NCI-H1930 (cell line): ENCODE measurements around the gene FRAS1.
"Not testable (repeated sequence)": the region's sequence is repeated elsewhere in the genome, so short reads cannot be mapped to it uniquely, and the experiment has no call there.

ENCODE experiments used
- DNase-seq, 2 experiments: peaks; one replicate each; lab custom pipeline; 2025; lab: John Stamatoyannopoulos, UW

FRAS1 gene

GRCh38 chr4:78441756-78442155 lies 384.6 kb downstream of the FRAS1 start:
- no peak for DNase-seq

GRCh38 chr4:78446619-78447018 lies 389.5 kb downstream of the FRAS1 start:
- DNase-seq, result no peak

GRCh38 chr4:78451407-78451806 lies 394.3 kb downstream of the FRAS1 start:
- no peak for DNase-seq

GRCh38 chr4:78454016-78454415 lies 396.9 kb downstream of the FRAS1 start:
- DNase-seq, result no peak

GRCh38 chr4:78457751-78458150 lies 400.6 kb downstream of the FRAS1 start:
- no peak for DNase-seq

- no peak for DNase-seq
These were observed 402.2 kb downstream of the FRAS1 start for GRCh38 chr4:78459327-78459726.

- DNase-seq, result no peak
These were observed 403.2 kb downstream of the FRAS1 start for GRCh38 chr4:78460368-78460767.

- DNase-seq, result no peak
These were observed 407.1 kb downstream of the FRAS1 start for GRCh38 chr4:78464265-78464664.

- not testable (repeated sequence) for DNase-seq
These were observed 410.1 kb downstream of the FRAS1 start for GRCh38 chr4:78467223-78467622.

GRCh38 chr4:78468272-78468671 lies 411.1 kb downstream of the FRAS1 start:
- no peak for DNase-seq

GRCh38 chr4:78476108-78476704 lies 419.1 kb downstream of the FRAS1 start:
- DNase-seq, result no peak

- no peak for DNase-seq
These were observed 420.2 kb downstream of the FRAS1 start for GRCh38 chr4:78477276-78477675.

GRCh38 chr4:78478523-78478922 lies 421.4 kb downstream of the FRAS1 start:
- DNase-seq, result no peak

GRCh38 chr4:78480286-78480685 lies 423.2 kb downstream of the FRAS1 start:
- no peak for DNase-seq

- no peak for DNase-seq
These were observed 424.1 kb downstream of the FRAS1 start for GRCh38 chr4:78481180-78481579.

GRCh38 chr4:78482281-78482680 lies 425.2 kb downstream of the FRAS1 start:
- no peak for DNase-seq

GRCh38 chr4:78483811-78484210 lies 426.7 kb downstream of the FRAS1 start:
- DNase-seq, result no peak

- no peak for DNase-seq
These were observed 427.5 kb downstream of the FRAS1 start for GRCh38 chr4:78484574-78484973.

- DNase-seq, result no peak
These were observed 436.6 kb downstream of the FRAS1 start for GRCh38 chr4:78493731-78494130.

GRCh38 chr4:78496021-78496643 lies 439.0 kb downstream of the FRAS1 start:
- no peak for DNase-seq

GRCh38 chr4:78506260-78506659 lies 449.1 kb downstream of the FRAS1 start:
- not testable (repeated sequence) for DNase-seq

- DNase-seq, result no peak
These were observed 451.9 kb downstream of the FRAS1 start for GRCh38 chr4:78509043-78509442.

- DNase-seq, result no peak
These were observed 453.0 kb downstream of the FRAS1 start for GRCh38 chr4:78510108-78510507.

- DNase-seq, result no peak
These were observed 453.6 kb downstream of the FRAS1 start for GRCh38 chr4:78510681-78511080.
